ENCODE data around the gene TAF10. TPM values are rescaled to one million over a fixed set of nuclear protein-coding genes. Genes with fewer than 3 reads are reported as not detected.

TAF10 gene
- total RNA-seq, 4 donors from 2014 or later = 49.8 to 77.8 (median 65.7) TPM

DNA sequence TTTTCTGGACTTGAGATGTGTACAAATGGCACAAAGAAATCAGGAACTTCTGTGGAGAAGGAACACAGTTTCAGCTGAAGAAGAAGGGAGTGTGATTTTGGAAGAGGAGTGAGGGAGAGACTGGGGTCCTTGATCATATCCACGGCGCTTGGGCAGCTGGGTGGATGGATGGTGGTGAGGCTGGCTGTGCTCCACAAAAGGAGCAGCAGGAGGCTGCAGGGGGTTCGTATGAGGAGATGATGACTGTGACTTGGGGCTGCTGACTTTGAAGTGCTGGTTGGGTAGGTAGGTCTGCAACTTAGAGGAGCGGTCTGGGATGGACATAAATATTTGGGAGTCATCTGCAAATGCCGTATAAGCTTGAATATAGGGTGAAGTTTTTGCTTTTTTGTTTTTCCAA lies 44.9 kb upstream of the TAF10 start:
- intact Hi-C loops (cut with DNase I; ENCODE audit: low total_unique reads) = no loop called here
- Histone ChIP-seq H3K4me3 (no peak overlapping the region), H3K27me3 (peaks cover 18 to 28% (median 23%) of the 10 kb centered on the region in 3 donors), H3K4me1 (peaks cover 0 to 4% of the 10 kb centered on the region in 2 donors), H3K9me3 (no peaks in the 10 kb centered on the region), H3K36me3 (no peaks in the 10 kb centered on the region), H3K27ac (no peak overlapping the region)
- TF ChIP-seq, protein P1, sequence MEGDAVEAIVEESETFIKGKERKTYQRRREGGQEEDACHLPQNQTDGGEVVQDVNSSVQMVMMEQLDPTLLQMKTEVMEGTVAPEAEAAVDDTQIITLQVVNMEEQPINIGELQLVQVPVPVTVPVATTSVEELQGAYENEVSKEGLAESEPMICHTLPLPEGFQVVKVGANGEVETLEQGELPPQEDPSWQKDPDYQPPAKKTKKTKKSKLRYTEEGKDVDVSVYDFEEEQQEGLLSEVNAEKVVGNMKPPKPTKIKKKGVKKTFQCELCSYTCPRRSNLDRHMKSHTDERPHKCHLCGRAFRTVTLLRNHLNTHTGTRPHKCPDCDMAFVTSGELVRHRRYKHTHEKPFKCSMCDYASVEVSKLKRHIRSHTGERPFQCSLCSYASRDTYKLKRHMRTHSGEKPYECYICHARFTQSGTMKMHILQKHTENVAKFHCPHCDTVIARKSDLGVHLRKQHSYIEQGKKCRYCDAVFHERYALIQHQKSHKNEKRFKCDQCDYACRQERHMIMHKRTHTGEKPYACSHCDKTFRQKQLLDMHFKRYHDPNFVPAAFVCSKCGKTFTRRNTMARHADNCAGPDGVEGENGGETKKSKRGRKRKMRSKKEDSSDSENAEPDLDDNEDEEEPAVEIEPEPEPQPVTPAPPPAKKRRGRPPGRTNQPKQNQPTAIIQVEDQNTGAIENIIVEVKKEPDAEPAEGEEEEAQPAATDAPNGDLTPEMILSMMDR (IDR thresholded peaks at IDR 0.05 in 4 of 5, conservative IDR thresholded peaks at IDR 0.05 in 1 of 5) = no peak
- no peak for TF ChIP-seq POLR2A (IDR thresholded peaks at IDR 0.05)
- no peak for DNase-seq
- in situ Hi-C loops (cut with MboI; ENCODE audit: low sequenced_read_pairs in 4 of 4) = no loop called here
- no peak for ATAC-seq

DNA sequence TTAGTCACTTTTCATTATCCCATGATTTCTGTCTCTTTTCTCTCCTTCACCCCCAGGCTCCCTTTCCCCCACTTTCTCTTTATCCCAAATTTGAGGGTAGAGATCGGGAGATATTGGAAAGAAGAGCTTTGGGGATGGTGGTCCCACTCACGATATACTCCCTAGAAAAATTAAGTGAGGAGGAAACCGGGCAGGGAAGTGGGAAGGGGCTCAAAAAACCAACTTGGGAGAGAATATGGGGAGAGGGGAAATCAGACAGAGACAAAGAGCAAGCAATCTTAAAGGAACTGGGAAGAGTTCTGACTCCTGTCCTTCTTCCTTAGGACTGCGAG lies 44.5 kb upstream of the TAF10 start:
- Histone ChIP-seq H3K27ac (peak overlapping the region in 3 of 4 donors; percentile 65 to 70 (median 66)), H3K36me3 (no peaks in the 10 kb centered on the region), H3K9me3 (no peaks in the 10 kb centered on the region), H3K27me3 (peaks cover 18 to 28% (median 23%) of the 10 kb centered on the region in 3 donors), H3K4me3 (no peak overlapping the region), H3K4me1 (peaks cover 0 to 4% of the 10 kb centered on the region in 2 donors)
- no peak for TF ChIP-seq POLR2A (IDR thresholded peaks at IDR 0.05)
- TF ChIP-seq, protein P1 (IDR thresholded peaks at IDR 0.05 in 4 of 5, conservative IDR thresholded peaks at IDR 0.05 in 1 of 5) = no peak
- intact Hi-C loops (cut with DNase I; ENCODE audit: low total_unique reads) (no loop called here), in situ Hi-C loops (cut with MboI; ENCODE audit: low sequenced_read_pairs in 4 of 4) (no loop called here)
- no peak for DNase-seq
- no peak for ATAC-seq

DNA sequence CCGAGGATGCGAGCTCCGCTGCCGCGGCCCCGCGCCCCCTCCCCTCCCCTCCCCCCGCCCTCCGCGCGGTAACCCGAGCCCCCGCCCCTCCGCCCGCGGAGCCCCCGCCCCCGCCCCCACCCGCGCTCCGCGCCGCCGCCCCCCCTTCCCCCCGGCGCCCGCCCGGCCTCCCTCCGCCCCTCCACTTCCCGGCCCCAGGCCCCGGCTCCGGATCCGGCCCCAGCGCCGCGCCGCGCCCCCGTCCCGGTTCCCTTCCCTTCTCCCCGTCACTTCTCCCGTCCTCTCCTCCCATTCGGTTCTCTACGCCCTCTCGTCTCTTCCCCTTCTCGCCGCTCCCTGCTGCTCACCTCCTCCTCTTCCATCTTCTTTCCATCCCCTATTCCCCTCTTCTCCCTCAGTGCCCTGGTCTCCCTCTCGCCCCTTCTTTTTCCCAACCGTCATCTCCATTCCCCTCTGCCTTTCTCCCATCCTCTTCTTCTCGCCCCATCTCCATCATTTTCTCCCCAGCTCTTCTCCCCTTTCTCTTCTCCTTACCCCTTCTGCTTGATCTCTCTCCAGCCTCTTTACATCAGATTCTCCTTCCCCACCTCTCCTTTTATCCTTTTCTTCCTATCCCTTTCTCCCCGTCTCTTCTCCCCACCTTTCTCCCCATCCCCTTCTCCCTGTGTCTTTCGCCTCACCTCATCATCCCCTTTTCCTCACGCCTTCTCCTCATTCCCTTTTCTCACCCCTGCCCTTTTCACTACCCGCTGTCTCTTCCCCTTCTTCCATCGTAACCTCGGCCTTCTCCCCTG lies 44.0 kb upstream of the TAF10 start, which contains the start of gene DCHS1:
Gene DCHS1, minus strand, starts transcription at position 20 of the 794 bp plus-strand sequence. CDS start 14,196 bp downstream, outside the sequence.
- peak within 1 kb of the TSS; percentile 43 to 48 (median 47) for H3K4me3 ChIP-seq
- peaks cover 0 to 4% of the 10 kb centered on the region in 2 donors for H3K4me1 ChIP-seq
- in situ Hi-C loops (cut with MboI; ENCODE audit: low sequenced_read_pairs in 4 of 4) = no loop called here
- no peaks in the 10 kb centered on the region for H3K36me3 ChIP-seq
- H3K9me3 ChIP-seq = no peaks in the 10 kb centered on the region
- intact Hi-C loops (cut with DNase I; ENCODE audit: low total_unique reads) = no loop called here
- no peak for TF ChIP-seq POLR2A (IDR thresholded peaks at IDR 0.05)
- TF ChIP-seq, protein P1 (IDR thresholded peaks at IDR 0.05 in 4 of 5, conservative IDR thresholded peaks at IDR 0.05 in 1 of 5) = no peak
- H3K27me3 ChIP-seq = peaks cover 18 to 28% (median 23%) of the 10 kb centered on the region in 3 donors
- no peak for DNase-seq
- H3K27ac ChIP-seq = peak within 1 kb of the TSS; percentile 68 to 71 (median 70)
- no peak for ATAC-seq

DNA sequence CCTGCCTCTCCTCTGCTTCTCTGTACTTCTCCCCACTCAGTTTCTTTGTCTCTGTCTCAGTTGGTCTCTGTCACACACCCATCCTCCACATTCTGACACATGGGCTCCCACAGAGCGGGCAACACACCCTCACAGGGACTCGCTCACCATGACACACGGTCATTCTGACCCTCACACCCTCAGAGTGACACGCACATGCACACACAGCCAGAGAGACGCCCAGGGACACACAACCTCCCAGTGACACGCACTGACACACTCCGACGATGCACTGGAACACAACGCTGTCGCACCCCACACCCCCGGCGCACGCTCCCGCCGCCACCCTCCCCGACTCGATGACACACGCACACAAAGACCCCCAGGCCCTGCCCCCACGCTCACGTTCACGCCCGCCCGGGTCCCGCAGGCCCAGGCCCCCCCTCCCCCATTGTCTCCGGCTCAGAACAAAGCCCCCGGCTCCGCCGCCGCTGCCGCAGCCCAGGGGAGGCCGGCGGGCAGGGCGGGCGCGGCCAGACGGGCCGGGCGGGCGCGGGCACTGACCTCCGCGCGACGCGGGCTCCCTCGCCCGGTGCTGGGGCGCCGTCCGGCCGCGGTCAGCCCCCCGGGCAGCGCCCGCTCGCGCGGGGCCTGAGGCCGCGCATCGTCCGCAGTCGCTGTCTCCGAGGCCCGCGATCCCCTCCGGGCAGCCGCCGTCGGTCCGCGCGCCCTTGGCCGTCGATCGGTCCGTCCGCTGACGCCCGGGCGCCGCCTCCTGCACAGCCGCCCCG lies 43.2 kb upstream of the TAF10 start:
- TF ChIP-seq POLR2A (IDR thresholded peaks at IDR 0.05) = no peak
- TF ChIP-seq, protein P1 (IDR thresholded peaks at IDR 0.05 in 4 of 5, conservative IDR thresholded peaks at IDR 0.05 in 1 of 5) = no peak
- H3K4me3 ChIP-seq = peak overlapping the region; percentile 43 to 48 (median 46)
- H3K27me3 ChIP-seq = peaks cover 18 to 28% (median 23%) of the 10 kb centered on the region in 3 donors
- in situ Hi-C loops (cut with MboI; ENCODE audit: low sequenced_read_pairs in 4 of 4) (no loop called here), intact Hi-C loops (cut with DNase I; ENCODE audit: low total_unique reads) (no loop called here)
- no peak for DNase-seq
- peak overlapping the region; percentile 61 to 71 (median 69) for H3K27ac ChIP-seq
- H3K9me3 ChIP-seq = no peaks in the 10 kb centered on the region
- H3K36me3 ChIP-seq = no peaks in the 10 kb centered on the region
- peaks cover 0 to 4% of the 10 kb centered on the region in 2 donors for H3K4me1 ChIP-seq
- ATAC-seq = peak in 1 of 2 donors; percentile 29
